Osteocyte (in vitro differentiated cells): ENCODE measurements around the gene DUSP11. TPM values are rescaled to one million over a fixed set of nuclear protein-coding genes. Genes with fewer than 3 reads are reported as not detected.
"Not testable (repeated sequence)": the region's sequence is repeated elsewhere in the genome, so short reads cannot be mapped to it uniquely, and the experiment has no call there.

Experiments used
- DNase-seq: peaks from one replicate; pipeline ENCODE4 v3.0.0; 2021; ENCODE audit warnings: mixed read lengths; ENCODE audit not compliant: unreplicated experiment; ENCODE audit errors: extremely low spot score
- H3K27ac Mint-ChIP-seq: one replicate; pipeline ENCODE4 v1.8.0; 2021; ENCODE audit warnings: mild to moderate bottlenecking, mixed read lengths; ENCODE audit not compliant: unreplicated experiment
- H3K27me3 Mint-ChIP-seq: one replicate; pipeline ENCODE4 v1.8.0; 2021; ENCODE audit warnings: mixed read lengths; ENCODE audit not compliant: unreplicated experiment
- H3K36me3 Mint-ChIP-seq: one replicate; pipeline ENCODE4 v1.8.0; 2021; ENCODE audit warnings: mixed read lengths; ENCODE audit not compliant: unreplicated experiment
- H3K4me1 Mint-ChIP-seq: one replicate; pipeline ENCODE4 v1.8.0; 2021; ENCODE audit warnings: mixed read lengths; ENCODE audit not compliant: unreplicated experiment
- H3K4me3 Mint-ChIP-seq: one replicate; pipeline ENCODE4 v1.8.0; 2021; ENCODE audit warnings: mild to moderate bottlenecking, moderate library complexity, mixed read lengths; ENCODE audit not compliant: unreplicated experiment
- H3K9me3 Mint-ChIP-seq: one replicate; pipeline ENCODE4 v1.8.0; 2021; ENCODE audit warnings: mixed read lengths; ENCODE audit not compliant: unreplicated experiment
- total RNA-seq: library from RNA; stranded (reverse); gene quantifications from 2 replicates; pipeline ENCODE4 v1.2.1, GENCODE V29; 2021
- TF ChIP-seq, protein P1 (sequence below): fragments of 200-600 bp; sonication (generic); IDR thresholded peaks from 2 replicates; pipeline ENCODE4 v1.5.0; 2021; ENCODE audit warnings: antibody characterized with exemption, mild to moderate bottlenecking, moderate library complexity

The DUSP11 gene
- total RNA-seq, 1 donor from 2014 or later: 24.7 TPM

DNA sequence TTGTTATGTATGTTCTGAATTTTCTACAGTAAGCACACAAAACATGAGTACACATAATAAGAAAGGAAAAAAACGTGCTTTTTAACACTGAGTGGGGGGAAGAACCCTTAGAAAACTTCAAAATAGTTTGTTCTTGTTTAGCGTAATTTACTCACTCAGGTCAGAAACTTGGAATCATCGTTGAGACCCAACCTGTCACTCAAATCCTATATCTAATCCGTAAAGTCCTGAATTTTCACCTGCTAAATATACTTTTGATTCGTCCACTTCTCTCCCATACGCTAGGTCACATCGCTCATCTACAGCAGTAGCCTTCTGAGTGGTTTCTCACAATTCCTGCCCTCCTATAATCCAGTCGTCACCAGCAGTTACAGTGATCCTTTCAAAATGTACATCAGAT, 43.5 kb downstream of the DUSP11 start:
- H3K4me3 Mint-ChIP-seq: peak overlapping the region; percentile 97

DNA sequence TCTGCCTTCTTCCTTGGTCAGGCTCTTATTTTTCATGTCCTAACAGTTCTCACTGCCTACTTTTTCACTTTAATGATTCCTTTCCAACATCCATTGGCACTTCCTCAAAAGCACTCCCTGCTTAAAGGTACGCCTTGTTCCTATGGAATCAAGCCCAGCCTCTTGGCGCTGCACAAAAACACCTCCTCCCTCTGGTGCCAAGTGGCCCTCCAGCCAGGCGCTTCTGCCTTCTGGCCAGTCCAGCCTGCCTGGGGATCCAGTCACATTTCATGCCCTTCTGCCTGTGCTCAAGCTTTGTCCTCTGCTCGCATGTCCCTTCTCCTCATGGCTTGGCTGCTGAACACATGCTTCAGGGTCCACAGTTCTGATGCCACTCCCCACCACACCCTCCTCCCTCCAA, 49.1 kb downstream of the DUSP11 start:
- no peak overlapping the region for H3K27ac Mint-ChIP-seq
- no peaks in the 10 kb centered on the region for H3K9me3 Mint-ChIP-seq
- peaks cover under 1% of the 10 kb centered on the region for H3K4me1 Mint-ChIP-seq
- DNase-seq: peak; percentile 49
- H3K27me3 Mint-ChIP-seq: no peaks in the 10 kb centered on the region
- TF ChIP-seq, protein P1, sequence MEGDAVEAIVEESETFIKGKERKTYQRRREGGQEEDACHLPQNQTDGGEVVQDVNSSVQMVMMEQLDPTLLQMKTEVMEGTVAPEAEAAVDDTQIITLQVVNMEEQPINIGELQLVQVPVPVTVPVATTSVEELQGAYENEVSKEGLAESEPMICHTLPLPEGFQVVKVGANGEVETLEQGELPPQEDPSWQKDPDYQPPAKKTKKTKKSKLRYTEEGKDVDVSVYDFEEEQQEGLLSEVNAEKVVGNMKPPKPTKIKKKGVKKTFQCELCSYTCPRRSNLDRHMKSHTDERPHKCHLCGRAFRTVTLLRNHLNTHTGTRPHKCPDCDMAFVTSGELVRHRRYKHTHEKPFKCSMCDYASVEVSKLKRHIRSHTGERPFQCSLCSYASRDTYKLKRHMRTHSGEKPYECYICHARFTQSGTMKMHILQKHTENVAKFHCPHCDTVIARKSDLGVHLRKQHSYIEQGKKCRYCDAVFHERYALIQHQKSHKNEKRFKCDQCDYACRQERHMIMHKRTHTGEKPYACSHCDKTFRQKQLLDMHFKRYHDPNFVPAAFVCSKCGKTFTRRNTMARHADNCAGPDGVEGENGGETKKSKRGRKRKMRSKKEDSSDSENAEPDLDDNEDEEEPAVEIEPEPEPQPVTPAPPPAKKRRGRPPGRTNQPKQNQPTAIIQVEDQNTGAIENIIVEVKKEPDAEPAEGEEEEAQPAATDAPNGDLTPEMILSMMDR: no peak
- H3K36me3 Mint-ChIP-seq: peaks cover 24% of the 10 kb centered on the region
- H3K4me3 Mint-ChIP-seq: no peak overlapping the region

More for the DNA sequence above, 43.5 kb downstream of the DUSP11 start:
- peaks cover 21% of the 10 kb centered on the region for H3K4me1 Mint-ChIP-seq
- no peaks in the 10 kb centered on the region for H3K27me3 Mint-ChIP-seq
- no peak for DNase-seq
- peaks cover 18% of the 10 kb centered on the region for H3K36me3 Mint-ChIP-seq
- TF ChIP-seq, protein P1: no peak
- H3K27ac Mint-ChIP-seq: peak overlapping the region; percentile 92
- peaks cover 6% of the 10 kb centered on the region for H3K9me3 Mint-ChIP-seq

DNA sequence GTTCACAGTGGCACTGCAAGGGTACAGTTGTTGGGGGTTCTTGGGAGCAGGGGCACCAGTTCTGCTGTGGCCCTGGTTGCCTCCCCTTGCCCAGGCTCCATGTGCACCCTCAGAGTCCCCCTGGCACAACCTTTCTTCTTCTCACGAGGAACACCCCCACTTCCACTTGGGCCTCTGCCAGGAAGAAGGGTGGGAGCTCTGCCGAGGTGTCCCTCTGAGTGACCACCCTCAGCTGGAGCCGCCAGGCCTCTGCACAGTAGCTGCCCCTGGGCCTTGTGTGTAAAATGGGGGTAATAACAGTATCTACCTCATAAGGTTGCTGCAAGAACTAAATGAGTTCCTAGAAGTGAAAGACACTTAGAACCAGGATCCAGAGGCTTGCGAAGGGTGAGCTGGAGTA, 51.2 kb downstream of the DUSP11 start:
- H3K4me3 Mint-ChIP-seq: no peak overlapping the region
- H3K9me3 Mint-ChIP-seq: no peaks in the 10 kb centered on the region
- TF ChIP-seq, protein P1: no peak
- no peaks in the 10 kb centered on the region for H3K27me3 Mint-ChIP-seq
- H3K27ac Mint-ChIP-seq: no peak overlapping the region
- DNase-seq: peak; percentile 64
- peaks cover 23% of the 10 kb centered on the region for H3K36me3 Mint-ChIP-seq
- no peaks in the 10 kb centered on the region for H3K4me1 Mint-ChIP-seq

DNA sequence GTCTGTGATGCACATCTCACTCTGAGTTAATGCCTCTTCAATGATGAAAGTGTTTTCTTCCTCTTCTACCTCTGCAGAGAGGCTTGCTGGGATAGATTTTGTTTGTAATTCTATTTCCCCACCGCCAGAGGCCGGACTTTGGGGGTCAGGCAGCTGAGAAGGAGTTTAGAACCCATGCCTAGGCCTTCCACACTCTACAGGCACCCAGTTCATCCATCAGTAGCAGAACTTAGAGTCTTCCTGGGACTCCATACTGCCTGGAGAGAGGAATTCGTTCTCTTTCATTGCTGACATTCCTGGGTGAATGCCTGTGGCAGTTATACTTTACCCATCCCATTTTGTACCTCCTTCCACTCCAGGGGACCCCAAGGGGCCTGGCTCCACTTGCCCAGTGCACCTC, 51.9 kb downstream of the DUSP11 start:
- peaks cover 20% of the 10 kb centered on the region for H3K36me3 Mint-ChIP-seq
- peak; percentile 70 for DNase-seq
- no peak overlapping the region for H3K27ac Mint-ChIP-seq
- H3K27me3 Mint-ChIP-seq: no peaks in the 10 kb centered on the region
- TF ChIP-seq, protein P1: no peak
- H3K4me3 Mint-ChIP-seq: no peak overlapping the region
- H3K4me1 Mint-ChIP-seq: no peaks in the 10 kb centered on the region
- peaks cover under 1% of the 10 kb centered on the region for H3K9me3 Mint-ChIP-seq

DNA sequence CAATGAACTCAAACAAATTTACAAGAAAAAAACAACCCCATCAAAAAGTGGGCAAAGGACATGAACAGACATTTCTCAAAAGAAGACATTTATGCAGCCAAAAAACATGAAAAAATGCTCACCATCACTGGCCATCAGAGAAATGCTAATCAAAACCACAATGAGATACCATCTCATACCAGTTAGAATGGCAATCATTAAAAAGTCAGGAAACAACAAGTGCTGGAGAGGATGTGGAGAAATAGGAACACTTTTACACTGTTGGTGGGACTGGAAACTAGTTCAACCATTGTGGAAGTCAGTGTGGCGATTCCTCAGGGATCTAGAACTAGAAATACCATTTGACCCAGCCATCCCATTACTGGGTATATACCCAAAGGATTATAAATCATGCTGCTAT, 53.2 kb downstream of the DUSP11 start:
- not testable (repeated sequence) for H3K9me3 Mint-ChIP-seq, H3K27me3 Mint-ChIP-seq, DNase-seq, H3K4me3 Mint-ChIP-seq, H3K4me1 Mint-ChIP-seq, H3K27ac Mint-ChIP-seq
- H3K36me3 Mint-ChIP-seq: peaks cover 18% of the 10 kb centered on the region
